Colonic mucosa (tissue), 4 donors: ENCODE data around the gene AGTR1. TPM values are rescaled to one million over a fixed set of nuclear protein-coding genes. Genes with fewer than 3 reads are reported as not detected.

Experiments
- DNase-seq: peaks from one replicate; pipeline ENCODE4 v3.0.0-alpha.2; 2020
- H3K27ac ChIP-seq: fragments of 200-600 bp; one replicate; pipeline ENCODE4 v1.8.0; 2021
- H3K27me3 ChIP-seq: fragments of 200-600 bp; one replicate; pipeline ENCODE4 v1.8.0; 2021
- H3K36me3 ChIP-seq: fragments of 200-600 bp; one replicate; pipeline ENCODE4 v1.8.0; 2021
- H3K4me1 ChIP-seq: fragments of 200-600 bp; one replicate; pipeline ENCODE4 v1.8.0; 2021; ENCODE audit warnings: mild to moderate bottlenecking
- H3K4me3 ChIP-seq: fragments of 200-600 bp; one replicate; pipeline ENCODE4 v1.8.0; 2021
- H3K9ac ChIP-seq, 2 donors: one replicate each; pipeline ENCODE4 v1.7.0; 2013; ENCODE audit warnings: control low read depth in 2 of 2, low read depth in 2 of 2, low read length in 2 of 2
- H3K9me3 ChIP-seq: fragments of 200-600 bp; one replicate; pipeline ENCODE4 v1.8.0; 2021
- CTCF ChIP-seq: fragments of 200-600 bp; IDR thresholded peaks from one replicate; pipeline ENCODE4 v1.8.0; 2022; ENCODE audit warnings: antibody characterized with exemption, mild to moderate bottlenecking
- intact Hi-C: fragments of 100-400 bp; cut with DNase I; formaldehyde crosslinking; loops from one replicate; pipeline ENCODE4 v1.14.1; 2022
- total RNA-seq, 2 donors: library from RNA; stranded (reverse); fragmentation: NEBNext Ultra II Directional in 1 of 2; extraction: Animal tissue kit (Norgen Biotek cat#: 25700) in 1 of 2; gene quantifications; one replicate each; pipeline ENCODE4 v1.2.1, GENCODE V29; 2021
- donor health status: healthy.
- donor health status: DM: no; HTN: no; CAD: no.
- donor health status: DM: no; HTN: no; CAD: no.

The AGTR1 gene
- total RNA-seq, 2 donors from 2014 or later: 0.47 to 2.4 TPM

GRCh38 chr3:148710665-148711064, 13.0 kb downstream of the AGTR1 start:
- no peak overlapping the region for H3K27ac ChIP-seq
- intact Hi-C loops: no loop called here
- H3K36me3 ChIP-seq: no peaks in the 10 kb centered on the region
- no peak overlapping the region for H3K9ac ChIP-seq
- no peaks in the 10 kb centered on the region for H3K9me3 ChIP-seq
- no peak for TF ChIP-seq CTCF
- no peak for DNase-seq
- no peaks in the 10 kb centered on the region for H3K4me1 ChIP-seq
- H3K4me3 ChIP-seq: no peak overlapping the region
- no peaks in the 10 kb centered on the region for H3K27me3 ChIP-seq

GRCh38 chr3:148711981-148712666, 14.4 kb downstream of the AGTR1 start:
- no peak overlapping the region for H3K9ac ChIP-seq
- H3K27ac ChIP-seq: no peak overlapping the region
- H3K4me3 ChIP-seq: no peak overlapping the region
- no peak for DNase-seq
- TF ChIP-seq CTCF: no peak
- no peaks in the 10 kb centered on the region for H3K27me3 ChIP-seq
- intact Hi-C loops: no loop called here
- no peaks in the 10 kb centered on the region for H3K9me3 ChIP-seq
- H3K4me1 ChIP-seq: no peaks in the 10 kb centered on the region
- no peaks in the 10 kb centered on the region for H3K36me3 ChIP-seq

- H3K27ac ChIP-seq: no peak overlapping the region
- no peak for TF ChIP-seq CTCF
- H3K4me1 ChIP-seq: no peaks in the 10 kb centered on the region
- H3K4me3 ChIP-seq: no peak overlapping the region
- no peaks in the 10 kb centered on the region for H3K27me3 ChIP-seq
- intact Hi-C loops: no loop called here
- H3K9me3 ChIP-seq: no peaks in the 10 kb centered on the region
- no peak overlapping the region for H3K9ac ChIP-seq
- H3K36me3 ChIP-seq: no peaks in the 10 kb centered on the region
- DNase-seq: no peak
Measured at GRCh38 chr3:148714521-148714920, 16.8 kb downstream of the AGTR1 start.

GRCh38 chr3:148716657-148717056, 19.0 kb downstream of the AGTR1 start:
- Histone ChIP-seq H3K36me3 (no peaks in the 10 kb centered on the region), H3K4me1 (no peaks in the 10 kb centered on the region), H3K27me3 (no peaks in the 10 kb centered on the region), H3K4me3 (no peak overlapping the region), H3K9ac (no peak overlapping the region), H3K9me3 (no peaks in the 10 kb centered on the region), H3K27ac (no peak overlapping the region)
- TF ChIP-seq CTCF: no peak
- intact Hi-C loops: loop anchor here (5.0 kb wide), 1 partner anchor 334 kb away; no protein-coding TSS in a partner anchor
- no peak for DNase-seq

- TF ChIP-seq CTCF: no peak
- Histone ChIP-seq H3K4me1 (no peaks in the 10 kb centered on the region), H3K27ac (no peak overlapping the region), H3K36me3 (no peaks in the 10 kb centered on the region), H3K9me3 (no peaks in the 10 kb centered on the region), H3K27me3 (no peaks in the 10 kb centered on the region), H3K4me3 (no peak overlapping the region), H3K9ac (no peak overlapping the region)
- intact Hi-C loops: loop anchor here (5.0 kb wide), 1 partner anchor 336 kb away; no protein-coding TSS in a partner anchor
- no peak for DNase-seq
Measured at GRCh38 chr3:148717885-148718561, 20.3 kb downstream of the AGTR1 start.
